Type B pancreatic cell (in vitro differentiated cells): ENCODE data around the gene RNF212. TPM values are rescaled to one million over a fixed set of nuclear protein-coding genes. Genes with fewer than 3 reads are reported as not detected.

Experiments used
- DNase-seq: peaks from one replicate; pipeline ENCODE4 v3.0.0; 2021; ENCODE audit warnings: mixed read lengths; ENCODE audit not compliant: unreplicated experiment; ENCODE audit errors: extremely low spot score
- H3K27ac Mint-ChIP-seq: 2 replicates; pipeline ENCODE4 v1.8.0; 2021; ENCODE audit warnings: mild to moderate bottlenecking, mixed read lengths
- H3K27me3 Mint-ChIP-seq: 2 replicates; pipeline ENCODE4 v1.8.0; 2021; ENCODE audit warnings: mixed read lengths
- H3K36me3 Mint-ChIP-seq: 2 replicates; pipeline ENCODE4 v1.8.0; 2021; ENCODE audit warnings: mixed read lengths
- H3K4me1 Mint-ChIP-seq: one replicate; pipeline ENCODE4 v1.8.0; 2021; ENCODE audit warnings: mixed read lengths; ENCODE audit not compliant: unreplicated experiment
- H3K4me3 Mint-ChIP-seq: 2 replicates; pipeline ENCODE4 v1.8.0; 2021; ENCODE audit warnings: mild to moderate bottlenecking, mixed read lengths
- H3K9me3 Mint-ChIP-seq: 2 replicates; pipeline ENCODE4 v1.8.0; 2021; ENCODE audit warnings: mixed read lengths
- CTCF ChIP-seq: fragments of 200-600 bp; sonication (generic); conservative IDR thresholded peaks from 2 replicates; pipeline ENCODE4 v1.5.0; 2021; ENCODE audit warnings: antibody characterized with exemption, mild to moderate bottlenecking
- total RNA-seq: library from RNA; stranded (reverse); gene quantifications from 2 replicates; pipeline ENCODE4 v1.2.1, GENCODE V29; 2021; ENCODE audit warnings: low replicate concordance

RNF212 gene
- total RNA-seq, 1 donor from 2014 or later = 3.5 TPM

- Mint-ChIP-seq H3K27me3 (peaks cover 25% of the 10 kb centered on the region), H3K36me3 (no peaks in the 10 kb centered on the region), H3K4me3 (no peak overlapping the region), H3K9me3 (peaks cover 9% of the 10 kb centered on the region), H3K4me1 (no peaks in the 10 kb centered on the region), H3K27ac (no peak overlapping the region)
- TF ChIP-seq CTCF = no peak
- DNase-seq = no peak
Observed at GRCh38 chr4:1084796-1085403, 28.5 kb downstream of the RNF212 start.

GRCh38 chr4:1084394-1084793 lies 29.0 kb downstream of the RNF212 start:
- Mint-ChIP-seq H3K4me1 (no peaks in the 10 kb centered on the region), H3K36me3 (no peaks in the 10 kb centered on the region), H3K27me3 (peaks cover 27% of the 10 kb centered on the region), H3K4me3 (no peak overlapping the region), H3K9me3 (peaks cover 9% of the 10 kb centered on the region), H3K27ac (no peak overlapping the region)
- DNase-seq = no peak
- no peak for TF ChIP-seq CTCF

GRCh38 chr4:1082215-1083182 lies 30.9 kb downstream of the RNF212 start:
- Mint-ChIP-seq H3K4me3 (no peak overlapping the region), H3K27me3 (peaks cover 27% of the 10 kb centered on the region), H3K36me3 (no peaks in the 10 kb centered on the region), H3K9me3 (no peaks in the 10 kb centered on the region), H3K4me1 (no peaks in the 10 kb centered on the region), H3K27ac (no peak overlapping the region)
- no peak for TF ChIP-seq CTCF
- DNase-seq = no peak

- no peaks in the 10 kb centered on the region for H3K36me3 Mint-ChIP-seq
- peaks cover 27% of the 10 kb centered on the region for H3K27me3 Mint-ChIP-seq
- H3K4me3 Mint-ChIP-seq = no peak overlapping the region
- TF ChIP-seq CTCF = no peak
- DNase-seq = no peak
- H3K4me1 Mint-ChIP-seq = no peaks in the 10 kb centered on the region
- no peaks in the 10 kb centered on the region for H3K9me3 Mint-ChIP-seq
- no peak overlapping the region for H3K27ac Mint-ChIP-seq
Observed at GRCh38 chr4:1081689-1082040, 31.7 kb downstream of the RNF212 start.

- Mint-ChIP-seq H3K4me1 (no peaks in the 10 kb centered on the region), H3K9me3 (no peaks in the 10 kb centered on the region), H3K27me3 (peaks cover 27% of the 10 kb centered on the region), H3K27ac (no peak overlapping the region), H3K4me3 (no peak overlapping the region), H3K36me3 (no peaks in the 10 kb centered on the region)
- DNase-seq = no peak
- no peak for TF ChIP-seq CTCF
Observed at GRCh38 chr4:1080961-1081688, 32.2 kb downstream of the RNF212 start.
